SK-N-SH (cell line): ENCODE data around the gene ST6GALNAC3. TPM values are rescaled to one million over a fixed set of nuclear protein-coding genes. Genes with fewer than 3 reads are reported as not detected.
A peak's percentile ranks its signal among the peaks of the same experiment; 100 is the strongest.

ENCODE experiments used
- CTCF ChIA-PET: fragments of 300-600, 350-600 bp; formaldehyde crosslinking; extraction: SDS; loops from one replicate; lab custom pipeline; 2021; lab: Yijun Ruan, JAX
- POLR2A ChIA-PET: fragments of 350-600 bp; sonication (Branson Sonifier 250); formaldehyde crosslinking; extraction: SDS; loops from one replicate; lab custom pipeline; 2020; ENCODE audit warnings: antibody characterized with exemption, inconsistent platforms; lab: Yijun Ruan, JAX
- DNase-seq: peaks from one replicate; pipeline ENCODE4 v3.0.0; 2012
- H2AFZ ChIP-seq: fragments of 200-600 bp; sonication (generic); 2 replicates; pipeline ENCODE4 v1.8.1; 2016; ENCODE audit warnings: antibody characterized with exemption, mild to moderate bottlenecking, low read depth
- H3F3A ChIP-seq: fragments of 200-600 bp; sonication (generic); replicated peaks from 2 replicates; pipeline ENCODE3; 2016; ENCODE audit warnings: antibody characterized with exemption, mild to moderate bottlenecking; ENCODE audit not compliant: insufficient read depth
- H3K27ac ChIP-seq, 2 experiments: fragments of 200-500 bp in 1 of 2; fragments of 200-600 bp in 1 of 2; sonication (Bioruptor generic) in 1 of 2; sonication (generic), shearing (Covaris generic) in 1 of 2; 2 replicates each; pipeline versions ENCODE4 v1.5.1 to v1.6.1; 2014 to 2016; ENCODE audit warnings: low read depth in 2 of 2, inconsistent platforms in 1 of 2, low read length in 1 of 2, mild to moderate bottlenecking in 1 of 2, mixed read lengths in 1 of 2
- H3K27me3 ChIP-seq: fragments of 200-600 bp; sonication (generic), shearing (Covaris generic); 2 replicates; pipeline ENCODE4 v1.6.1; 2016; ENCODE audit warnings: mixed run types; ENCODE audit not compliant: insufficient read depth
- H3K36me3 ChIP-seq, 2 experiments: fragments of 200-500 bp in 1 of 2; fragments of 200-600 bp in 1 of 2; sonication (Bioruptor generic) in 1 of 2; sonication (generic) in 1 of 2; replicated peaks in 1 of 2; 2 replicates each; pipeline versions ENCODE3 to v1.5.1; 2014 to 2016; ENCODE audit warnings: low read length in 1 of 2, mild to moderate bottlenecking in 1 of 2; ENCODE audit not compliant: insufficient read depth in 2 of 2, control insufficient read depth in 1 of 2
- H3K4me1 ChIP-seq, 2 experiments: fragments of 200-500 bp in 1 of 2; fragments of 200-600 bp in 1 of 2; sonication (Bioruptor generic) in 1 of 2; sonication (generic), shearing (Covaris generic) in 1 of 2; 2 replicates each; pipeline versions ENCODE4 v1.5.1 to v1.6.1; 2014 to 2016; ENCODE audit warnings: low read depth in 1 of 2, low read length in 1 of 2, mixed run types in 1 of 2; ENCODE audit not compliant: insufficient read depth in 2 of 2, control insufficient read depth in 1 of 2
- H3K4me2 ChIP-seq: fragments of 200-600 bp; sonication (generic), shearing (Covaris generic); 2 replicates; pipeline ENCODE4 v1.6.1; 2017; ENCODE audit warnings: mixed run types
- H3K4me3 ChIP-seq, 2 experiments: fragments of 200-500 bp in 1 of 2; fragments of 200-600 bp in 1 of 2; sonication (Bioruptor generic) in 1 of 2; sonication (generic), shearing (Covaris generic) in 1 of 2; 2 replicates each; pipeline versions ENCODE4 v1.5.1 to v1.8.1; 2014 to 2016; ENCODE audit warnings: low read depth in 2 of 2, inconsistent platforms in 1 of 2, low read length in 1 of 2, mild to moderate bottlenecking in 1 of 2, mixed read lengths in 1 of 2, moderate library complexity in 1 of 2
- H3K79me2 ChIP-seq: fragments of 200-600 bp; sonication (generic); 2 replicates; pipeline ENCODE4 v1.8.1; 2017; ENCODE audit warnings: mild to moderate bottlenecking; ENCODE audit not compliant: insufficient read depth
- H3K9ac ChIP-seq: fragments of 200-600 bp; sonication (generic); 2 replicates; pipeline ENCODE4 v1.6.1; 2017; ENCODE audit warnings: mixed run types
- H3K9me2 ChIP-seq: fragments of 200-600 bp; sonication (generic); 2 replicates; pipeline ENCODE4 v1.6.1; 2017; ENCODE audit warnings: mixed run types
- H3K9me3 ChIP-seq: fragments of 200-600 bp; sonication (generic); 2 replicates; pipeline ENCODE4 v1.6.1; 2017; ENCODE audit warnings: mixed run types, mild to moderate bottlenecking, moderate library complexity
- H4K20me1 ChIP-seq: fragments of 200-600 bp; sonication (generic); 2 replicates; pipeline ENCODE4 v1.6.1; 2017; ENCODE audit warnings: mild to moderate bottlenecking, mixed run types; ENCODE audit not compliant: insufficient read depth
- CHD2 ChIP-seq: fragments of 150-350 bp; IDR thresholded peaks from 2 replicates; pipeline ENCODE4 v1.6.1; 2018; ENCODE audit warnings: low read length; ENCODE audit not compliant: partially characterized antibody
- ELF1 ChIP-seq: IDR thresholded peaks from 2 replicates; pipeline ENCODE4 v1.4.0; 2012
- FOSL2 ChIP-seq: IDR thresholded peaks from 2 replicates; pipeline ENCODE4 v1.4.0; 2012; ENCODE audit warnings: low read depth, mild to moderate bottlenecking, moderate library complexity, borderline replicate concordance
- FOXJ3 ChIP-seq: sonication (generic); formaldehyde crosslinking; IDR thresholded peaks from 2 replicates; pipeline ENCODE4 v1.5.1; 2020; ENCODE audit warnings: mild to moderate bottlenecking, missing genetic modification reagents
- JUND ChIP-seq: IDR thresholded peaks from 2 replicates; pipeline ENCODE4 v1.4.0; 2012
- MXI1 ChIP-seq: IDR thresholded peaks from 2 replicates; pipeline ENCODE4 v1.6.1; 2012; ENCODE audit warnings: mild to moderate bottlenecking, low read depth, low read length, improper control_type of control experiment
- NFIC ChIP-seq: IDR thresholded peaks from 2 replicates; pipeline ENCODE4 v1.4.0; 2012; ENCODE audit warnings: borderline replicate concordance
- PBX3 ChIP-seq: IDR thresholded peaks from 2 replicates; pipeline ENCODE4; 2012
- POLR2AphosphoS5 ChIP-seq: IDR thresholded peaks from 2 replicates; pipeline ENCODE4 v1.6.1; 2012; ENCODE audit warnings: low read depth, low read length
- SIN3A ChIP-seq: IDR thresholded peaks from 2 replicates; pipeline ENCODE4 v1.6.1; 2012; ENCODE audit warnings: low read depth, mild to moderate bottlenecking, low read length, moderate library complexity, borderline replicate concordance
- SMC3 ChIP-seq: IDR thresholded peaks from 2 replicates; pipeline ENCODE4 v1.6.1; 2012; ENCODE audit warnings: low read depth, low read length, improper control_type of control experiment
- TAF1 ChIP-seq: IDR thresholded peaks from 2 replicates; pipeline ENCODE4 v1.6.1; 2012; ENCODE audit warnings: low read depth, mild to moderate bottlenecking, low read length, moderate library complexity, borderline replicate concordance
- TCF12 ChIP-seq: IDR thresholded peaks from 2 replicates; pipeline ENCODE4 v1.4.0; 2012
- TEAD4 ChIP-seq: IDR thresholded peaks from 2 replicates; pipeline ENCODE4 v1.4.0; 2012; ENCODE audit warnings: mild to moderate bottlenecking, borderline replicate concordance; ENCODE audit not compliant: insufficient read depth
- USF1 ChIP-seq: IDR thresholded peaks from 2 replicates; pipeline ENCODE4 v1.4.0; 2012; ENCODE audit warnings: low read depth, borderline replicate concordance
- USF2 ChIP-seq: fragments of 150-350 bp; IDR thresholded peaks from 2 replicates; pipeline ENCODE4 v1.6.1; 2017; ENCODE audit warnings: antibody characterized with exemption, low read length, low read depth, borderline replicate concordance
- YY1 ChIP-seq: IDR thresholded peaks from 2 replicates; pipeline ENCODE4 v1.4.0; 2012; ENCODE audit warnings: low read depth, mild to moderate bottlenecking
- WGBS: methylation state at CpG from one replicate; pipeline ENCODE4 v1.1.6; 2017; ENCODE audit warnings: low lambda C conversion rate; 5-methylcytosine and 5-hydroxymethylcytosine counted together
- polyA plus RNA-seq, 3 experiments: library from polyadenylated mRNA; depleted of rRNA; stranded (reverse); fragments of >200 nt; gene quantifications; 2 replicates each; pipeline ENCODE4 v1.2.3, GENCODE V29; 2012

ST6GALNAC3 gene
- polyA plus RNA-seq, 1 of the 3 experiments (the other 2 are of a cell fraction) = 8.1 TPM

GRCh38 chr1:76314730-76315129 lies 240.2 kb downstream of the ST6GALNAC3 start (continued):
- peak; percentile 16; the same call in 1 of the 2 replicates for TF ChIP-seq PBX3

- H3K4me3 ChIP-seq = no peak overlapping the region
- no peaks in the 10 kb centered on the region for H3K27me3 ChIP-seq
- H3K9me3 ChIP-seq = no peaks in the 10 kb centered on the region
- no peaks in the 10 kb centered on the region; the same call in 1 of the 2 replicates for H3K79me2 ChIP-seq
- no peaks in the 10 kb centered on the region for H3F3A ChIP-seq
- no peak overlapping the region for H2AFZ ChIP-seq
- no peak for DNase-seq
- H3K9ac ChIP-seq = no peak overlapping the region
- H3K4me2 ChIP-seq = no peak overlapping the region
- no peaks in the 10 kb centered on the region for H3K9me2 ChIP-seq
- ChIA-PET CTCF (interaction anchor here (1.1 to 2.3 kb wide), 5 partner anchors 7 to 809 kb away, joined by 3 to 10 read pairs (median 4); no protein-coding TSS in a partner anchor), POLR2A (no interaction called here)
- H4K20me1 ChIP-seq = no peaks in the 10 kb centered on the region
- H3K4me1 ChIP-seq = peaks cover 2 to 6% of the 10 kb centered on the region in 2 experiments; a peak in 2 of 4 replicates
- peaks cover 0 to 7% of the 10 kb centered on the region in 2 experiments for H3K36me3 ChIP-seq
- 86% methylated on average over 2 of the region's 2 CpGs for WGBS
- no peak overlapping the region for H3K27ac ChIP-seq
- TF ChIP-seq POLR2AphosphoS5 = no peak
- no peak for TF ChIP-seq NFIC
- TF ChIP-seq ELF1 = no peak
- TF ChIP-seq TAF1 = no peak
- TF ChIP-seq USF1 = no peak
- no peak for TF ChIP-seq FOXJ3 (CRISPR knock-in tag)
- TF ChIP-seq MXI1 = no peak
- TF ChIP-seq FOSL2 = no peak
- TF ChIP-seq USF2 = no peak
- no peak for TF ChIP-seq TEAD4
- TF ChIP-seq SIN3A = no peak
- TF ChIP-seq SMC3 = no peak
- TF ChIP-seq YY1 = no peak
- TF ChIP-seq JUND = no peak
- no peak for TF ChIP-seq TCF12
- no peak for TF ChIP-seq CHD2
- no peak for TF ChIP-seq PBX3
Measured at GRCh38 chr1:76317299-76317900, 242.9 kb downstream of the ST6GALNAC3 start.
